ENCODE data around the gene ADAMTS17.

Gene ADAMTS17

GRCh38 chr15:100252779-100253417 is 88.9 kb downstream of the ADAMTS17 start:
- no peak for DNase-seq (ENCODE audit: low read depth)
- TF ChIP-seq CTCF (IDR thresholded peaks at IDR 0.05; ENCODE audit: control insufficient read depth, extremely low read depth, insufficient read depth), result no peak
- no peak overlapping the region for H3K4me3 ChIP-seq (ENCODE audit: low read depth, low read length)

- no peak for TF ChIP-seq CTCF (IDR thresholded peaks at IDR 0.05; ENCODE audit: control insufficient read depth, extremely low read depth, insufficient read depth)
- no peak for DNase-seq (ENCODE audit: low read depth)
- no peak overlapping the region for H3K4me3 ChIP-seq (ENCODE audit: low read depth, low read length)
These were observed 89.4 kb downstream of the ADAMTS17 start for GRCh38 chr15:100252359-100252758.

GRCh38 chr15:100250176-100250800 is 91.5 kb downstream of the ADAMTS17 start:
- H3K4me3 ChIP-seq (ENCODE audit: low read depth, low read length), result no peak overlapping the region
- TF ChIP-seq CTCF (IDR thresholded peaks at IDR 0.05; ENCODE audit: control insufficient read depth, extremely low read depth, insufficient read depth), result no peak
- DNase-seq (ENCODE audit: low read depth), result no peak

GRCh38 chr15:100249096-100249815 is 92.5 kb downstream of the ADAMTS17 start:
- H3K4me3 ChIP-seq (ENCODE audit: low read depth, low read length), result no peak overlapping the region
- no peak for TF ChIP-seq CTCF (IDR thresholded peaks at IDR 0.05; ENCODE audit: control insufficient read depth, extremely low read depth, insufficient read depth)

GRCh38 chr15:100248236-100248635 is 93.5 kb downstream of the ADAMTS17 start:
- no peak overlapping the region for H3K4me3 ChIP-seq (ENCODE audit: low read depth, low read length)
- no peak for DNase-seq (ENCODE audit: low read depth)
- no peak for TF ChIP-seq CTCF (IDR thresholded peaks at IDR 0.05; ENCODE audit: control insufficient read depth, extremely low read depth, insufficient read depth)

More at GRCh38 chr15:100249096-100249815, 92.5 kb downstream of the ADAMTS17 start:
- no peak for DNase-seq (ENCODE audit: low read depth)

GRCh38 chr15:100247228-100248225 is 94.2 kb downstream of the ADAMTS17 start:
- no peak for TF ChIP-seq CTCF (IDR thresholded peaks at IDR 0.05; ENCODE audit: control insufficient read depth, extremely low read depth, insufficient read depth)
- peak; percentile 75 for DNase-seq (ENCODE audit: low read depth)
- no peak overlapping the region for H3K4me3 ChIP-seq (ENCODE audit: low read depth, low read length)
